GM18520 (cell line): ENCODE data around the gene UBE2QL1.

Experiments used
- ATAC-seq: cut with Tn5 transposase; IDR thresholded peaks from one replicate; pipeline ENCODE4 v1.9.1; 2021; ENCODE audit not compliant: unreplicated experiment

Gene UBE2QL1

DNA sequence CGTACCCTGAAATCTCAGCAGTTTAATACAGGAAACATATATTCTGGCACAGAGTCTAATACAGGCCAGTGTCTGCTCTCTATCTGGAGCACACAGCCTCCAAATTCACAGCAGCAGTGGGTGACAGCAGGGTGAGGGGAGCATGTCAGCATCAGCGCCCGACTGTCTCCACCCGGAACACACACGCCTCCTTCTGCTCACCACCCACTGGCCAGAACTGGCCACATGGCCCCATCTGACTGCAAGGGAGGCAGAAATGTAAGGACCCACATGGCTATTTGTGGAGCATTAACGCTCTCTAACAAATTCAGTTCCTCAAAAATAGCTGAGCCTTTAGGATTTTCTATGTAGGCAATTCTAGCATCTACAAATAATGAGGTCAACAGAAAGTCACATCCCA is 24.6 kb downstream of the UBE2QL1 start:
- no peak for ATAC-seq

- ATAC-seq: no peak
Observed at GRCh38 chr5:6475626-6476312, 27.1 kb downstream of the UBE2QL1 start.

GRCh38 chr5:6476313-6476661 is 27.6 kb downstream of the UBE2QL1 start:
- no peak for ATAC-seq

GRCh38 chr5:6478793-6479192 is 30.1 kb downstream of the UBE2QL1 start:
- no peak for ATAC-seq

- ATAC-seq: peak; percentile 40
Observed at GRCh38 chr5:6480133-6481051, 31.7 kb downstream of the UBE2QL1 start.

DNA sequence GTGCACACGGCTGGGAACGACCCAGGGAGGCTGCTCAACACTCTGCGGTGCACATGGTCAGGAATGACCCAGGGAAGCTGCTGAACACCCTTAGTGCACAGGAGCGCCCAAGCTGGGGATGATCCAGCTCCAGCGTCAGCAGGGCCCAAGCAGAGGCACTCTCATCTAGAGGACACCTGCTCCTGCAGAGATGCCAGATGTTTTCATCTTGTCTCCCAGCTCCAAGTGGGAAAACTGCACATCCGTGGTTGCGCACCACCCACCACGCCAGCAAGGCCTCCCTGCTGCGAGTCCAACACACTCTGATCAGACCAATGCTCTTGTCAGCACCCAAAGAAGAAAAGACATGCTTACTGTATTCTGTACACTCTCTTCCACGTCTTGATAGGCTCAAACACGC is 34.1 kb downstream of the UBE2QL1 start:
- ATAC-seq: no peak

DNA sequence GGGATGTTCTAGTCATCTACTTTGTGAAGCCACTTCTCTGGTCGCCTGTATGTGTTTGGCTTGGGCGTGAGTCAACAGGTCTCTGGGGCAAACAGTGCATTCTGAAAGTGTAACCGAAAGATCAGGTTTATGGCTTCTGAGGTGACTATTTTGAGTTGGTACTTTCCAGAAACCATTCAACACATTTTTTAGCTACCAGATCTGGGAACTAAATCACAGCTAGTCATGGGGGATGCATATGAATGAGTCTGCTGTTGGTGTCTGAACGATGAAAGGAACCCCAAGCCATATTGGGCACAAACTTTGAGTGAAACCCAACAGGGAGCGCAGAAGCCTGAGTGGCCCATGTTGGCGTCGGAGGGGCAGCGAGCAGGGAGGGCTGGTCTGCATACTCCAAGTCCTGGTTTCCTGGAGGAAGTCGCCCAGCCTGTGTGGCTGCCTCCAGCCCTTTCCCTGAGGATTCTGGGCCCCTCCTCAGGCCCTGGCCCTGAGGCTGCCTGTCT is 35.3 kb downstream of the UBE2QL1 start:
- peak; percentile 87 for ATAC-seq

- no peak for ATAC-seq
Observed at GRCh38 chr5:6484446-6484845, 35.8 kb downstream of the UBE2QL1 start.

GRCh38 chr5:6484899-6485298 is 36.2 kb downstream of the UBE2QL1 start:
- ATAC-seq: no peak

GRCh38 chr5:6485441-6485840 is 36.8 kb downstream of the UBE2QL1 start:
- no peak for ATAC-seq

- no peak for ATAC-seq
Observed at GRCh38 chr5:6486074-6486473, 37.4 kb downstream of the UBE2QL1 start.

DNA sequence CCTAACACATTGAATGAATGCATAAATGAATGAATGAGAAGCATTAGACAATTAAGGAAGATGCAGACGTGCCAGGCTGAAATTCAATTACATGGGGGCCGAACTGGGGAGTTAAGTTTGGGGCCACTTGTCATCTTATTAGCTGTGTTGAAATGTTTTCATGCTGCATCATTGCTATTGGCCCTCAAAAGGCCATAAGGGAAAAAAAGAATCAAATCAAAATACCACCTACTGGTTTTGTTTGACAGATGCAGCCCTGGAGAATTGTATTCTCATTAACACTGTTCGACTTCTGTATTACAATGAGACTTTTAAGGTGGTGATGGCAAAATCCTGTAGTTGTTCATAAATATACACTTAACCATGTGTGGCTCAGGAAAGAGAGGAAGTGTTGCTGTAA is 38.4 kb downstream of the UBE2QL1 start:
- no peak for ATAC-seq

- ATAC-seq: no peak
Observed at GRCh38 chr5:6488021-6488420, 39.4 kb downstream of the UBE2QL1 start.

DNA sequence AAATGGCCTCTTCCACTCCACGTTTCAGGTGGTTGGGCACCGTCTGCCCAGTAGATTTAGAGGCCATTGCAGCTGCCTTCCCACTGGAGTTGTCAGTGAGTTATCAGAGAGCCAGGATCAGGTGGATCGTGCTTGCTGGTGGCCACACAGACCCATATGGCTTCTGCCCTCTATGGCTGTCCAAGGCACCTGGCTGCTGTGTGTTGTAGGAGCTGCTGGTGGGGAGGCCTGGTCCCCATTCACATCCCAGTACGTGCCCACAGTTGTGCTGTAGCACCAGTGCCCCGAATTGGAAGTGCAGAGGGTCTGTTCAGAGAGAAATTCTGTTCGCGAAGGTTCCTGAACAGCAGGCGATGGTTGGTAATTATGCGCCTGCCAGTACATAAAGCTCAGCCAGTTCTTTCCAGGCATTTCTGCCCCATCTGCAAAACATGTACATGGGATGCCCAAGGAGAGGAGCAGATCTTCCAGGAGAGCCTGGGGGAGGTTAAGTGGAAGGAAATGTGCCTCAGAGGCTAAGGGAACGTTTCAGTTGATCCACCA is 41.1 kb downstream of the UBE2QL1 start:
- no peak for ATAC-seq

GRCh38 chr5:6490246-6490645 is 41.6 kb downstream of the UBE2QL1 start:
- no peak for ATAC-seq

DNA sequence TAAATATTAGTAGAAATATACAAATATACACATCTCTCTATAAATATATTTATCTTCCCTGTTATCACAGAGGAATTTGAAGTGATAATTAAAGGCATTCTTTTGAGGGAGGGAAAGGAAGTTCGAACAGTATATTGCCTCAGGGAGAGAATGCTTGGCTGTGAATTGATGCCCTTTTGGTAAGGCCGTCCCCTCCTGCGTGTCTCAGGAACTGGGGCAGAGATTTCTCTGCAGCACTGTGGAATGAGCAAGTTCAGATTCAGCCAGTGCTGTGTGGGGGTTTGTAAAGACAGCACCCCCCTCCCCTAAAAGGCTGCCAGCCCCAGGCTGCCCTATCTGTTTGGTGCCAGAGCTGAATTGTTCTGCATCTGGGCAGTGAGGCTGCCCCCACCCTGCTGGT is 42.0 kb downstream of the UBE2QL1 start:
- ATAC-seq: no peak

GRCh38 chr5:6491196-6491918 is 42.7 kb downstream of the UBE2QL1 start:
- ATAC-seq: no peak

GRCh38 chr5:6491919-6492290 is 43.2 kb downstream of the UBE2QL1 start:
- ATAC-seq: no peak

GRCh38 chr5:6492934-6493333 is 44.3 kb downstream of the UBE2QL1 start:
- ATAC-seq: no peak

DNA sequence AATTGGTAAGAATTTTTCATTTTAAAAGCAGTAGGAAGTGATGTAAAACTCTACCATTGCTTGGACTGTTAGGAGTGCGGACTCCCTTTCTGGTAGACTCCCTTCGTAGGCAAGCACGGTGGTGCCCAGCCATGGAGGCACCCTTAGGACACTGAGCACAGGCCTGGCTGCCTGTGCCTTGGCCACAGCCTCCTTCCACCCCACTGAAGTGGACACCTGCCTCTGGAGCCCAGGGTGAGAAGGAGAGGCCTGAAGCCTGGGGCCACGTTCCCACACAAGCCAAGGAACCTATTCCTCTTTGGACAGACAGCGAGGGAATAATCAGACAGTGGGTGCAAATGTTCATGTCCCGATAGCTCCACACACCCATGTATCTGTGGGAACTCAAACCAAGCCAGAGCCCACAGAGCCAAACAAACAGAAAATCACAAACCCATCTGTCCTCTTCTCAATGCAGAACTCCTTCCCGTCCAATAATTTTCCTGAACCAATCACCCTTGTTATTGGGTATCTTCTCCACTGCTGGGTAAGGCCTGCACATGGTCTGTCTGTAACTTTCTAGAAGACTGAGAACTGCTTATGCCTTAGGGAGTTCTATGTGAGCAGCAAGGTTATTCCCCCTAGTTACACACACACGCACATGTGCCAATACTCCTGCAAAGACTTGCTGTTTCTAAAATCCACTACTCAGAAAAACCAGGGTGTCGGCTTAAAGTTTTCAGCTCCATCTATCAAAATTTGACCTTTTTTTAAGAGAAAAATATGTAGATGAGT is 45.2 kb downstream of the UBE2QL1 start:
- ATAC-seq: peak; percentile 23

GRCh38 chr5:6494939-6495338 is 46.3 kb downstream of the UBE2QL1 start:
- ATAC-seq: no peak
